Measurements from ENCODE around the gene KANK4.
A peak's percentile ranks its signal among the peaks of the same experiment; 100 is the strongest.

The KANK4 gene

GRCh38 chr1:62356257-62356835 is 37.1 kb upstream of the KANK4 start:
- Histone ChIP-seq H3K4me1 (ENCODE audit: control insufficient read depth in 5 of 5, insufficient read depth in 5 of 5, low read length in 5 of 5) (no peaks in the 10 kb centered on the region), H3K4me3 (ENCODE audit: low read depth in 1 of 5, low read length in 5 of 5) (no peak overlapping the region), H3K27me3 (ENCODE audit: control insufficient read depth in 5 of 5, insufficient read depth in 4 of 5, low read length in 5 of 5) (no peaks in the 10 kb centered on the region), H3K36me3 (ENCODE audit: control insufficient read depth in 5 of 5, insufficient read depth in 5 of 5, low read length in 5 of 5) (no peaks in the 10 kb centered on the region), H3K9ac (ENCODE audit: low read length in 5 of 5) (no peak overlapping the region), H3K27ac (ENCODE audit: low read depth, low read length) (no peak overlapping the region), H3K9me3 (ENCODE audit: control insufficient read depth in 5 of 5, low read length in 5 of 5) (no peaks in the 10 kb centered on the region)

- H3K4me1 ChIP-seq (ENCODE audit: control insufficient read depth in 5 of 5, insufficient read depth in 5 of 5, low read length in 5 of 5): no peaks in the 10 kb centered on the region
- no peak overlapping the region for H3K9ac ChIP-seq (ENCODE audit: low read length in 5 of 5)
- H3K27ac ChIP-seq (ENCODE audit: low read depth, low read length): peak overlapping the region; percentile 30
- H3K27me3 ChIP-seq (ENCODE audit: control insufficient read depth in 5 of 5, insufficient read depth in 4 of 5, low read length in 5 of 5): no peaks in the 10 kb centered on the region
- no peaks in the 10 kb centered on the region for H3K9me3 ChIP-seq (ENCODE audit: control insufficient read depth in 5 of 5, low read length in 5 of 5)
- no peaks in the 10 kb centered on the region for H3K36me3 ChIP-seq (ENCODE audit: control insufficient read depth in 5 of 5, insufficient read depth in 5 of 5, low read length in 5 of 5)
- no peak overlapping the region for H3K4me3 ChIP-seq (ENCODE audit: low read depth in 1 of 5, low read length in 5 of 5)
Observed at GRCh38 chr1:62355095-62355494, 35.9 kb upstream of the KANK4 start.

GRCh38 chr1:62353853-62354252 is 34.6 kb upstream of the KANK4 start:
- Histone ChIP-seq H3K27ac (ENCODE audit: low read depth, low read length) (no peak overlapping the region), H3K27me3 (ENCODE audit: control insufficient read depth in 5 of 5, insufficient read depth in 4 of 5, low read length in 5 of 5) (no peaks in the 10 kb centered on the region), H3K9ac (ENCODE audit: low read length in 5 of 5) (no peak overlapping the region), H3K36me3 (ENCODE audit: control insufficient read depth in 5 of 5, insufficient read depth in 5 of 5, low read length in 5 of 5) (no peaks in the 10 kb centered on the region), H3K4me3 (ENCODE audit: low read depth in 1 of 5, low read length in 5 of 5) (no peak overlapping the region), H3K4me1 (ENCODE audit: control insufficient read depth in 5 of 5, insufficient read depth in 5 of 5, low read length in 5 of 5) (peaks cover 0 to 2% (median 0%) of the 10 kb centered on the region in 5 donors), H3K9me3 (ENCODE audit: control insufficient read depth in 5 of 5, low read length in 5 of 5) (no peaks in the 10 kb centered on the region)

- Histone ChIP-seq H3K4me3 (ENCODE audit: low read depth in 1 of 5, low read length in 5 of 5) (no peak overlapping the region), H3K27me3 (ENCODE audit: control insufficient read depth in 5 of 5, insufficient read depth in 4 of 5, low read length in 5 of 5) (no peaks in the 10 kb centered on the region), H3K9me3 (ENCODE audit: control insufficient read depth in 5 of 5, low read length in 5 of 5) (no peaks in the 10 kb centered on the region), H3K9ac (ENCODE audit: low read length in 5 of 5) (no peak overlapping the region), H3K27ac (ENCODE audit: low read depth, low read length) (no peak overlapping the region), H3K36me3 (ENCODE audit: control insufficient read depth in 5 of 5, insufficient read depth in 5 of 5, low read length in 5 of 5) (no peaks in the 10 kb centered on the region), H3K4me1 (ENCODE audit: control insufficient read depth in 5 of 5, insufficient read depth in 5 of 5, low read length in 5 of 5) (peaks cover 0 to 7% (median 0%) of the 10 kb centered on the region in 5 donors)
Observed at GRCh38 chr1:62352387-62352786, 33.2 kb upstream of the KANK4 start.

- peaks cover 0 to 7% (median 0%) of the 10 kb centered on the region in 5 donors for H3K4me1 ChIP-seq (ENCODE audit: control insufficient read depth in 5 of 5, insufficient read depth in 5 of 5, low read length in 5 of 5)
- no peaks in the 10 kb centered on the region for H3K27me3 ChIP-seq (ENCODE audit: control insufficient read depth in 5 of 5, insufficient read depth in 4 of 5, low read length in 5 of 5)
- H3K36me3 ChIP-seq (ENCODE audit: control insufficient read depth in 5 of 5, insufficient read depth in 5 of 5, low read length in 5 of 5): no peaks in the 10 kb centered on the region
- no peak overlapping the region for H3K4me3 ChIP-seq (ENCODE audit: low read depth in 1 of 5, low read length in 5 of 5)
- no peak overlapping the region for H3K9ac ChIP-seq (ENCODE audit: low read length in 5 of 5)
- no peaks in the 10 kb centered on the region for H3K9me3 ChIP-seq (ENCODE audit: control insufficient read depth in 5 of 5, low read length in 5 of 5)
- no peak overlapping the region for H3K27ac ChIP-seq (ENCODE audit: low read depth, low read length)
Observed at GRCh38 chr1:62349470-62350233, 30.4 kb upstream of the KANK4 start.

- Histone ChIP-seq H3K27me3 (ENCODE audit: control insufficient read depth in 5 of 5, insufficient read depth in 4 of 5, low read length in 5 of 5) (no peaks in the 10 kb centered on the region), H3K4me1 (ENCODE audit: control insufficient read depth in 5 of 5, insufficient read depth in 5 of 5, low read length in 5 of 5) (peaks cover 0 to 8% (median 7%) of the 10 kb centered on the region in 5 donors)
Observed at GRCh38 chr1:62346886-62347285, 27.7 kb upstream of the KANK4 start.

GRCh38 chr1:62343911-62344310 is 24.7 kb upstream of the KANK4 start:
- H3K27ac ChIP-seq (ENCODE audit: low read depth, low read length): no peak overlapping the region
- no peaks in the 10 kb centered on the region for H3K9me3 ChIP-seq (ENCODE audit: control insufficient read depth in 5 of 5, low read length in 5 of 5)
- no peak overlapping the region for H3K9ac ChIP-seq (ENCODE audit: low read length in 5 of 5)
- H3K4me3 ChIP-seq (ENCODE audit: low read depth in 1 of 5, low read length in 5 of 5): no peak overlapping the region
- H3K4me1 ChIP-seq (ENCODE audit: control insufficient read depth in 5 of 5, insufficient read depth in 5 of 5, low read length in 5 of 5): peaks cover 0 to 8% (median 7%) of the 10 kb centered on the region in 5 donors
- no peaks in the 10 kb centered on the region for H3K27me3 ChIP-seq (ENCODE audit: control insufficient read depth in 5 of 5, insufficient read depth in 4 of 5, low read length in 5 of 5)
- H3K36me3 ChIP-seq (ENCODE audit: control insufficient read depth in 5 of 5, insufficient read depth in 5 of 5, low read length in 5 of 5): no peaks in the 10 kb centered on the region

More at GRCh38 chr1:62346886-62347285, 27.7 kb upstream of the KANK4 start:
- Histone ChIP-seq H3K9ac (ENCODE audit: low read length in 5 of 5) (no peak overlapping the region), H3K4me3 (ENCODE audit: low read depth in 1 of 5, low read length in 5 of 5) (no peak overlapping the region), H3K36me3 (ENCODE audit: control insufficient read depth in 5 of 5, insufficient read depth in 5 of 5, low read length in 5 of 5) (no peaks in the 10 kb centered on the region), H3K9me3 (ENCODE audit: control insufficient read depth in 5 of 5, low read length in 5 of 5) (no peaks in the 10 kb centered on the region), H3K27ac (ENCODE audit: low read depth, low read length) (no peak overlapping the region)

- no peaks in the 10 kb centered on the region for H3K36me3 ChIP-seq (ENCODE audit: control insufficient read depth in 5 of 5, insufficient read depth in 5 of 5, low read length in 5 of 5)
- H3K27ac ChIP-seq (ENCODE audit: low read depth, low read length): no peak overlapping the region
- peaks cover 7 to 23% (median 22%) of the 10 kb centered on the region in 5 donors for H3K4me1 ChIP-seq (ENCODE audit: control insufficient read depth in 5 of 5, insufficient read depth in 5 of 5, low read length in 5 of 5)
- H3K9me3 ChIP-seq (ENCODE audit: control insufficient read depth in 5 of 5, low read length in 5 of 5): no peaks in the 10 kb centered on the region
- no peaks in the 10 kb centered on the region for H3K27me3 ChIP-seq (ENCODE audit: control insufficient read depth in 5 of 5, insufficient read depth in 4 of 5, low read length in 5 of 5)
- no peak overlapping the region for H3K9ac ChIP-seq (ENCODE audit: low read length in 5 of 5)
- no peak overlapping the region for H3K4me3 ChIP-seq (ENCODE audit: low read depth in 1 of 5, low read length in 5 of 5)
Observed at GRCh38 chr1:62342270-62342669, 23.0 kb upstream of the KANK4 start.

- H3K9me3 ChIP-seq (ENCODE audit: control insufficient read depth in 5 of 5, low read length in 5 of 5): no peaks in the 10 kb centered on the region
- H3K27me3 ChIP-seq (ENCODE audit: control insufficient read depth in 5 of 5, insufficient read depth in 4 of 5, low read length in 5 of 5): no peaks in the 10 kb centered on the region
- H3K27ac ChIP-seq (ENCODE audit: low read depth, low read length): no peak overlapping the region
- H3K9ac ChIP-seq (ENCODE audit: low read length in 5 of 5): no peak overlapping the region
- no peaks in the 10 kb centered on the region for H3K36me3 ChIP-seq (ENCODE audit: control insufficient read depth in 5 of 5, insufficient read depth in 5 of 5, low read length in 5 of 5)
- no peak overlapping the region for H3K4me3 ChIP-seq (ENCODE audit: low read depth in 1 of 5, low read length in 5 of 5)
- peaks cover 9 to 30% (median 29%) of the 10 kb centered on the region in 5 donors for H3K4me1 ChIP-seq (ENCODE audit: control insufficient read depth in 5 of 5, insufficient read depth in 5 of 5, low read length in 5 of 5)
Observed at GRCh38 chr1:62341615-62342014, 22.4 kb upstream of the KANK4 start.

- Histone ChIP-seq H3K27me3 (ENCODE audit: control insufficient read depth in 5 of 5, insufficient read depth in 4 of 5, low read length in 5 of 5) (no peaks in the 10 kb centered on the region), H3K27ac (ENCODE audit: low read depth, low read length) (no peak overlapping the region), H3K9ac (ENCODE audit: low read length in 5 of 5) (no peak overlapping the region), H3K9me3 (ENCODE audit: control insufficient read depth in 5 of 5, low read length in 5 of 5) (no peaks in the 10 kb centered on the region), H3K4me3 (ENCODE audit: low read depth in 1 of 5, low read length in 5 of 5) (no peak overlapping the region), H3K4me1 (ENCODE audit: control insufficient read depth in 5 of 5, insufficient read depth in 5 of 5, low read length in 5 of 5) (peaks cover 9 to 33% (median 30%) of the 10 kb centered on the region in 5 donors), H3K36me3 (ENCODE audit: control insufficient read depth in 5 of 5, insufficient read depth in 5 of 5, low read length in 5 of 5) (no peaks in the 10 kb centered on the region)
Observed at GRCh38 chr1:62341089-62341488, 21.9 kb upstream of the KANK4 start.

Data from subcutaneous abdominal adipose tissue (tissue), 5 donors.